Activated CD4-positive, alpha-beta T cell treated with anti-CD3 and anti-CD28 coated beads, Interleukin-2, Interleukin-4, amounts not matched to agents 100 ng/mL and 50 ng/mL, durations not matched to agents 16 hours and 8 hours (primary cell): ENCODE data around the gene SLC44A5.

Experiments used
- DNase-seq: peaks from one replicate; pipeline ENCODE4 v3.0.0-alpha.2; 2020; ENCODE audit warnings: low spot score

Gene SLC44A5

DNA sequence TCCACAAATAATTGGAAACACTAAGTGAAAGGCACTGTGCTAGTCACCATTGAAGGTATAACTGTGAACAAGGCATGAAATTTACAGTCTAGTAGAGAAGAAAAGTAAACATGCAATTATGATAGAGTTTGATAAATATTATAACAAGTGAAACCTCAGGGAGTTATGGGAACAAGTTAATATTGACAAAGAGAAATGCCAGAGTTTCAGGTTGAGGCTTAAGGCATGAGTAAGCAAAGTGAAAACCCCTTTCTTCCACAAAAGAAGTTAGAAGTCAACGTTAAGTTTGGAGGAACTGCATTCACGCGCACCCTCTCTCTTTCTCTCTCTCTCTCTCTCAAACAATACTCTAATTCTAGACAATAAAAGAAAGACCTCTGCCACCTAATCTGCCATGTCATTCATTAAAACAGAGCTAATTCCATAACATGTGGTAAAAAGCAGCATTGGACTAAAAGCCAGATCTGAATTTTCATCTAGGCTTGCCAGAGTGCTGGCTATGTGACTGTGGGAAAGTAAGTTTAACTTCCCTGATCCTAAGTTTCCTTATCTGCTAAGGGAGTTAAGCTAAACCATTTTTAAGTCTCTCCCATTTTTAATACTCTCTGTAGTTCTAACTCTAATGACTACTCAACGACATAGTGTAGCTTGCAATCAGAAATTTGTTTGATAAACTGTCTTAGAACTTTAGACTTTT, 22.0 kb downstream of the SLC44A5 start:
- no peak for DNase-seq

DNA sequence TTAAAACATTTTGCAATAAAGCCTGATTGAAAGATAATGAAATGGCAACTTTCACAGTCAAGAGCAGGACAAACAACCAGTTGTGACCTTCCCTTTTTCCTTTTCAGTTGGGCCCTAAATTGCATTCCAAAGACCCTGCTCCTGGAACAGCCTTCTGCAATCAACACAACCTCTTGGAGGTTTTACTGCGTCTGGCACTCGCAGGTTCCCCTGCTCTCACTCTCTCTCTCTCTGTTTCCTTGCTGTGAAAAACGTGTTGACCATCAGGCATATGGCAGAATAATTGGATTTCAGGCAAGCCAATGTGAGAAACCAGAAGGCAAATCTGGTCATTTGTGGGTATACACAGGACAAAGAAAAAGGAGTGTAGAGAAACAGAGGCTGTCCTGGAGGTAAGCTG, 23.2 kb downstream of the SLC44A5 start:
- DNase-seq, result no peak

- DNase-seq, result no peak
These were observed 27.6 kb downstream of the SLC44A5 start for GRCh38 chr1:75583282-75583681.

GRCh38 chr1:75582725-75583261, 28.1 kb downstream of the SLC44A5 start:
- no peak for DNase-seq

GRCh38 chr1:75579046-75579445, 31.9 kb downstream of the SLC44A5 start:
- no peak for DNase-seq

- DNase-seq, result no peak
These were observed 35.1 kb downstream of the SLC44A5 start for GRCh38 chr1:75575837-75576236.

DNA sequence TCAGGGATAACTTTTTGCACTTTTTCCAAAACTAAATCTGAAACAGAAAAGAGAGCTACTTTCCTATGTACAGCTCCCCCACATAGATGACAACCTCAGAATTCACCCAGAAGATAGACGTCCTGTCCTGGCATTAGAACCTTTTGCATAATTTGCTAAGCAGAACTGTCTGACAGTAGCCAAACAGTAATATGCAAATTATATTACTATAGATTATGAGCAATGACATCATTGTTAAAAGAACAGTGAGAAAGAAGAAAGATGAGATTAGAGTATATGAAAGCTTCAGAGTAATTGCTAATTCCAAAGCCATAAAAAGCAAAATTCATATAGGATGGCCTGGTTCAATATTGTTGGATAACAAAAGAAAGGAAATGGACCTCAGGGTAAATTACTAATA, 43.7 kb downstream of the SLC44A5 start:
- DNase-seq, result no peak

DNA sequence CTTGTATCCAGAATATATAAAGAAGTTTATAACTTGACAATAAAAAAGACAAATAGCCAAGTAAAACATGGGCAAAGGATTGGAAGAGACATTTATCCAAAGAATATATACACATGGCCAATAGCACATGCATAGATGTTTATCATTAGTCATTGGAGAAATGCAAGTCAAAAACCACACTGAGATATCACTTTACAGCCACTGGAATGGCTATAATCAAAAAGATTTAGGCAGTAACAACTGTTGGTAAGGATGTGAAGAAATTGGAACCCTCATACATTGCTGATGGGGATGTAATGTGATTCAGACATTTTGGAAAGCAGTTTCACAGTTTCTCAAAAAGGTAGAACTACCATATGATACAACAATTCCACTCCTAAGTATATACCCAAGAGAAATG, 51.1 kb downstream of the SLC44A5 start:
- no peak for DNase-seq

DNA sequence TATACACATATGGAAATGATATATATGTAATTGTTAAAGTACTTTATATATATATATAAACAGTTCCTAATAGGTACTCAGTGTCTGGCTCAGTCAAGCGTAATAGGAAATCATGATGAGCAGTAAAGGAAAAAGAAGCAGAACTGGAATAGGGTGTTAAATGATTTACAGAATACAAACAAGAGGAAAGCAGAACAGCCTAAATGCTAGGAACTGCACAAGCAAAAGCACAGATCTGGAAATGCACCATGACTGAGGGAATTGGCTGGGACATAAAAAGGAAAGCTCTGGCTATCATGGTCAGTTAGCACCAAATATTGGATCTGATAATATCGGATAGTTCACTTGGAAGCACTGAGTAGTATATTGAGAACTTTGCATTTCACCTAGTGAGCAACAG, 51.8 kb downstream of the SLC44A5 start:
- DNase-seq, result no peak

GRCh38 chr1:75554870-75555269, 56.0 kb downstream of the SLC44A5 start:
- DNase-seq, result no peak

DNA sequence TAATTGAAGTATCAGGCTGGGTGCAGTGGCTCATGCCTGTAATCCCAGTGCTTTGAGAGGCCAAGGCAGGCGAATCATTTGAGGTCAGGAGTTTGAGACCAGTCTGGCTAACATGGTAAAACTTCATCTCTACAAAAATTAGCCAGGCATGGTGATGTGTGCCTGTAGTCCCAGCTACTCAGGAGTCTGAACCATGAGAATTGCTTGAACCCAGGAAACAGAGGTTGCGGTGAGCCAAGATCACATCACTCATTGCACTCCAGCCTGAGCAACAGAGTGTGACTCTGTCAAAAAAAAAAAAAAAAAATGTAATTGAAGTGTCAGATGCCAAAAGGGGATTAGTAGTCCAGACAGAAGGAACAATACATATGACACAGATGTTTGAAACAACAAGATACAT, 56.7 kb downstream of the SLC44A5 start:
- no peak for DNase-seq

GRCh38 chr1:75550559-75550958, 60.4 kb downstream of the SLC44A5 start:
- no peak for DNase-seq

DNA sequence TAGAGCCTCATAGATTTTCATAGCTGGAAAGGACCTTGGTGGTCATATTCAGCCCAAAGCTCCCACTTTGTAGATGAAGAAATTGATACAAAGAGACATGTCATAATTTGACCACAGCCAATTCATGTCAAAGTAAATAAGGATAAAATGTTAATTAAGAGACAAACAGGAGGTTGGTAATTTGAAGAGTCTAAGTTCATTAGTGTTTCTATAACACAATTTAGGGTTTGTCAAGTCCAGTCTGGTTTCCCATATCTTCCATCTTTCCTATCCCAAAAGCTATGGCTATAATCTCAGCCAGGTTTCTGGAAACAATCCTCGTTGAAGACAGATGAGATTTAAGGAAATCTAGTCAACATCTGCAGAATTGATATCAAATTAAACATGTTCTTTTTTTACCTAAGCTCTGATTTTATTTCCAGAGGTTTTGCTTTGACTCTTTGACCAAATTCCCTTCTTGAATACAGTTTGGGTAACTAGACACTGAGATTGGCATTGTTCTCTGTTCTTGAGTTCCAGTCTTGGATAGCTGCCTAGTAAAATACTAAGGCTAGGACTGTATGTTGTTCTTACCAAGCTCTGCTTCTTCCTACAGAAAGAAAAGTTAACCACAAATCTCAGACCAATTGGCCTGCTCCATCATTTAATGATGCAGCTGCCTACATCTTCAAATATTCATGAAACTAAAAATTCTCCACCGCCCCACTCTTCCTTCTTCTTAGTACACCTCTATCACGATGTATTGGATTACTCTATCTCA, 62.0 kb downstream of the SLC44A5 start:
- no peak for DNase-seq

- no peak for DNase-seq
These were observed 67.2 kb downstream of the SLC44A5 start for GRCh38 chr1:75543705-75544104.

DNA sequence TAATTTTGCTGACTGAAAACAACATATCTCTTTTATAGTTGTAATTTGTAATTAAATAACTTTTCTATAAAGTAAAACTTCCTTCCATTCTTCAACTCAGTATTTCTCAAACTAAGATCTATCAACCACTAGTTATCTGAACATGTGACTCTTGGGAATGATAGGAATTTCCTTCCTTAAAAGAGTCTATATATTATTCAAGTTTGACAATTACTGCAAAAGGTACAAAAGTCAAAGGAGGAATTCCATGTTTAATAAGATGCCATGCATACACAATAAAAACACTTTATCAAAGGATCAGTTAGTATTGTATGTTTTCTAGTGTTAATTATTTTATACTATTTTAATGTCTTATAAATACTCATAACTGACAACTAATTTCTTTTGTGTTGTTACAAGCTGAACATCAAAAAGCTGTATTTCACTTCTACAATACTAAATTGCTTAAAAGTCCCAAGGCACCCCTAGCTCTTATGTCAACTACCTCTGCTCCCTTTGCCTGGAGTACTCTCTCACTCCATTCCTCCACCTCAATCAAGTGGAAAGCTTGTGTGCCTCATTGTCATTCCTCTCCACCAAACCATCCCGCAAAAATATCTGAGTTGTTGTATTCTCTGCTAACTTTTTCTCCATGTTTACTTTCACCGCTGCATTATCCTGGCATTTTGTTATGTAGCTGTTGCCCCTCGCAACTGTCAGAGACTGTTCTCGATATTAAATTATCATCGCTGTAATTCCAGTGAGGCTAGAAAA, 67.9 kb downstream of the SLC44A5 start:
- no peak for DNase-seq

- DNase-seq, result no peak
These were observed 71.4 kb downstream of the SLC44A5 start for GRCh38 chr1:75539230-75540116.

- no peak for DNase-seq
These were observed 77.8 kb downstream of the SLC44A5 start for GRCh38 chr1:75533085-75533484.

GRCh38 chr1:75531570-75531969, 79.3 kb downstream of the SLC44A5 start:
- no peak for DNase-seq

DNA sequence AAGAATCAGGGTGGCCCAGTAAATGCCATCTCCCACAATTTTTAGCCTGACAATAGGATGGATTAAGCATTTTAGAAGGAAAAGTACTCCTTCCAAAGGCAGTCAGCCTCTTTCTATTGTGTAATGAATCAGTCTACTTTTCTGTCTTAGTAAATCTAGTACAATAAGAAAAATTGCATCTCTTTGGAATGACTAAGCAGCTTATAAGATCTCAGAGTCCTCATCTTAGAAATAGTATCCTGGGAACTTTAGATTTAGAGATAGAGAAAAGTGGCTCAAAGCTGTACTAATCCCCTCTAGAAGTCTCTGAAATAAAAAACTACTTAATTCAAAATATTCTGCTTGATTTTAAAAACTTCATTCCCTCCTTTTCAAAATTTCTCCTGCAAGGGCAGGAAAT, 81.4 kb downstream of the SLC44A5 start:
- no peak for DNase-seq

DNA sequence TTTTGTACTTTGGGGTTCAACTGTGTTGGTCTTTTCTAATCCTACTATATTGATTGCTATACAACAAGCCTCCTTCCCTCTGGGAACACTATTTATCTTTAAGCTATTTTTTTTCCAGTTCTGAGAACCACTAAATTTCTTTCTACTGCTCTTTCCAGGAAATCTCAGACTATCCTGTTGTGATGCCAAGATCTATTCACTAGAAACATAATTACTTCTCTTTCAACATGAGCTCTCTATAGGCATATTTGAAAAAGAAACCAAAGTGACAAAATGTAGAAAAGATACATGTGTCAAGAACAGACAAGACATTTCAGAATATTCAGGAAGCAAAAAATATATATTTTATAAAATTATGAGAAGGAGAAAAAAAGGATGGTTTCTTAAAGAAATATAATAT, 82.9 kb downstream of the SLC44A5 start:
- no peak for DNase-seq

DNA sequence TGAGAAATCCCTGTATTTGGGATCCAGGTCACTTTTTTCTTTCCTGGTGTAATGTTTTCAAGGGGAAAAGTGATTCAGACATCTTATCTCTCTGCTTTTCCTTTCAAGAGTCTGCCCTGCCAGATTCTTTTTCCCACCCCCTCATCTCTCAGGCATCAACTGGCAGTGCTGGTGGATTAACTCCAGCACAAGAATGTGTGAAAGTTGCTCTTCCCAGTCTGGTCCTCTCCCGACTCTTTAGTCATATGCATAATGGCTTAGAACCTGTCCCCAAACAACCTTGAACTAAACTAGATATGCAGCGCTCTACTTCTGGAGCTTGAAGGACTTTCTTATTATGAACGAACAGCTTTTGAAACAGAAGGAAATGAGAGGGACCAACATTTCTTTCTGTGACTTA, 88.5 kb downstream of the SLC44A5 start:
- no peak for DNase-seq

DNA sequence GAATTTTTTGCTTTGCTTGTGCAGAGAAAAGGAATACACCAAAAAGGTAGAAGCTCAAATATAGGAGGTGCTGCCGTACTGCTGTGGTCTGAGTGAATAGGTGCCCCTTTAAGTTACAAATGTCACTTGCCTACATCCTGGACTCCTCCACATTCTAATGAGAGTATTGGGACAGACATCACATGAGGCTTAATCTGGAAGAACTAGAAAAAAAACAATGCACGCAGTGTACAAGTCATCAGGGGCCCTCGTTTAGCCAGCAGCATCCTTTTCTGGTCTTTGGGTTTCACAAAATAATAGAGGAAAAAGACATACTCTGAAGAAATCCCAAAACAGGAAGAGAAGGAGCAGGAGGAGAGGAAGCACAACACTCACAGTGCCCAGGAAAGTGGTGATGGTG, 89.3 kb downstream of the SLC44A5 start:
- DNase-seq, result no peak
